Left renal pelvis (tissue), 4 donors: ENCODE measurements around the gene THSD7B. TPM values are rescaled to one million over a fixed set of nuclear protein-coding genes. Genes with fewer than 3 reads are reported as not detected.

Experiments
- DNase-seq, 4 donors: peaks; one replicate each; pipeline ENCODE4 v3.0.0-alpha.2; 2013; ENCODE audit warnings: low read depth in 4 of 4, low spot score in 3 of 4
- polyA plus RNA-seq, 4 donors: library from polyadenylated mRNA; unstranded; fragments of 120-200 nt; gene quantifications; one replicate each; pipeline ENCODE4 v1.2.1, GENCODE V29; 2013; ENCODE audit not compliant: insufficient read length in 4 of 4

The THSD7B gene
- polyA plus RNA-seq, 4 donors, result 1.2 to 5.0 (median 4.0) TPM

DNA sequence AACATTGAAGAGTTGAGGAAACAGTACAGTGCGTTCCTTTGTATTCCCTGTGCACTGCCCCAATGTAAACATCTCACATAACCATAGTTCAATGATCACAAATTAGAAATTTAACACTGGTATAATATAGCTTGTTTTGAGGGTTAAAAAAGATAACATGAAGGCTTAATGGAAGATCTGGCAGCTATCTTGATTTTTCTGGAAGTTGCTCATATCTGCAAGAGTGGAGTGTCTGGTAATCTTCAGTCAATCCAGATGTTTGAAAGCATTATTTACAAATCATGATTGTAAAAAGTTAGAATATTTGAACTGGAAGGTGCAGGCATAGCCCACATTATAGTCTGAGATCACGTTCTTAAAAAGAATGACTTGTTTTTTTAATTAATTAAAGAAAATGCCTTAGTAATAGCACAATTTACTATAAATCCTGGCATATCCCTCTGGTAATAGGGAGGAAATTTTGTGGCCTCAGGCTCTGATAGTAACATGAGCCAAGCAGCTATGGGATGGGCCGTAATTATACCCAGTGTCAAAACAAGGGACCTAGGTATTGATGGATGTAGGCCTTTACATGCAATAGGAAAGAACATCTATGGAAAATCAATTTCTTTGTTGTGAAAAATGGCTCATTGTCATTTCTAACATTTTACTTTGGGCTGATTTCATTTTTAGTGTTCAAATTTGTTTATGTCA is 418.0 kb downstream of the THSD7B start:
- no peak for DNase-seq

DNA sequence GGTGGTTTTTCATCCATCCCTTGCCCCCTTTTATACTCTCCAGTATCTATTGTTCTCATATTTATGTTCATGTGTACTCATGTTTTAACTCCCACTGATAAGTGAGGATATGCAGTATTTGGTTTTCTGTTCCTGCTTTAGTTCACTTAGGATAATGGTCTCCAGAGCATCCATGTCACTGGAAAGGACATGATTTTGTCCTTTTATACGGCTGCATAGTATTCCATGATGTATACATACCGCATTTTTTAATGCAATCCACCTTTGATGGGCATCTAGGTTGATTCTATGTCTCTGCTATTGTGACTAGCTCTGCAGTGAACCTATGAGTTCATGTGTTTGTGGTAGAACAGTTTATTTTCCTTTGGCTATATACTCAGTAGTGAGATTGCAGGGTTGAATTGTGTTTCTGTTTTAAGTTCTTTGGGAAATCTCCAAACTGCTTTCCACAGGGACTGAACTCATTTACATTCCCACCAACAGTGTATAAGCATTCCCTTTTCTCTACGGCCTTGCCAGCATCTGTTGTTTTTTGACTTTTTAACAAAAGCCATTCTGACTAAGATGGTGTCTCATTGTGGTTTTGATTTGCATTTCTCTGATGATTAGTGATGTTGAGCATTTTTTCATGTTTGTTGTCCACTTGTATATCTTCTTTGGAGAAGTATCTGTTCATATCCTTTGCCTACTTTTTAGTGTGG is 420.2 kb downstream of the THSD7B start:
- DNase-seq, result no peak

DNA sequence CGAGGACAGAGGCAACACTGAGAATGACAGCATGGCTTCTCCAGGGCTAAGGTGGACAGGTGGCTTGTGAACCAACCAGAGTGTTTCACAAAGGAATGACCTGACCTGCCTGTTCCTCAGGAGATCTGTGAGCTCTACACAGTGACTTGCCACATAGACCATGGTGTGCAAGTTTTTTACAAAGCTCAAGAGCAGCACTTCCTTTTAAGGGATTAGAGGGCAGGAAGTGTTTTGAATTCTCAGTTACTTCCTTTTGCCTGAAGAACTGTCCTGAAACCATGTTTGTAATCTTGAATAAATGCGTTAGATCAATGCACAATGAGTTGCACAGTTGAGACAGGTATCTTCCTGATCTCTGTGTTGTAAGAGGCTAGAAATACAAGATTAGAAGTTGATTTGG is 421.9 kb downstream of the THSD7B start:
- DNase-seq, result no peak

DNA sequence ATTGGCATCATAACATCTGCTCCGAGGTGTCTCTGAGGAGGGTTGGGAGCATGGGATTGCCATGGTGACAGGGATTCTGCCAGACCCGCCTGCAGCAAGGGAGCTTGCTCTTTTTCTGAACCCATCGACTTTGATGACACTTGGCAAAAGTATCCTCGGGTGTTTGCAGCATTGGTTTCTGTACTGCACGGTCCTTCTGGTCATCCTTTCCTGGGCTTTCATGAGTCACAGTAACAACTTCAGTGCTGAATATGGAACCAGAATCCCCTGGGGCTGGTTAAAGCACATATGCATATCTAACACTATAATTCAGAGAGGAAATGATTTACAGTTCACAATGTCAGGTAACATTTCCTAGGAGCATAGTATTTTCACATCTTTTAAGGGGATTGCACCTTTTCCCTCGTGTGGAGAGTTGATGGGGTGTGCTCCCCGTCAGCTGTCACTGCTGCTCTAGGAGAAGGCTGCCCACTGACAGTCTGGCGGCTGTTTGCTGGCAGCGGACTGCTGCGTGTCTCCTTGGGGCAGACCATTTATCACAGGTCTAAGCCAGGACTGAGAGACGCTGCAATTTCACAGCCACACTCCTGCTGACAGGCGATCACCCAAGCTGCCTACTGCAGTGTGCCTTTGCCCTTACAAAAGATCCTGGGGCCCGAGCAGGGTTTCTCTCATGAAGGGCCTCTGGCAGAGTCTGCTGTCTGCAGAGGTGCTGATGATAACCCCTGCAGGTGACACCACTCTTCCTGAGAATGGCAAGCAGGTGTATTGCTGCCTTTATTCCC is 425.3 kb downstream of the THSD7B start:
- DNase-seq, result no peak

DNA sequence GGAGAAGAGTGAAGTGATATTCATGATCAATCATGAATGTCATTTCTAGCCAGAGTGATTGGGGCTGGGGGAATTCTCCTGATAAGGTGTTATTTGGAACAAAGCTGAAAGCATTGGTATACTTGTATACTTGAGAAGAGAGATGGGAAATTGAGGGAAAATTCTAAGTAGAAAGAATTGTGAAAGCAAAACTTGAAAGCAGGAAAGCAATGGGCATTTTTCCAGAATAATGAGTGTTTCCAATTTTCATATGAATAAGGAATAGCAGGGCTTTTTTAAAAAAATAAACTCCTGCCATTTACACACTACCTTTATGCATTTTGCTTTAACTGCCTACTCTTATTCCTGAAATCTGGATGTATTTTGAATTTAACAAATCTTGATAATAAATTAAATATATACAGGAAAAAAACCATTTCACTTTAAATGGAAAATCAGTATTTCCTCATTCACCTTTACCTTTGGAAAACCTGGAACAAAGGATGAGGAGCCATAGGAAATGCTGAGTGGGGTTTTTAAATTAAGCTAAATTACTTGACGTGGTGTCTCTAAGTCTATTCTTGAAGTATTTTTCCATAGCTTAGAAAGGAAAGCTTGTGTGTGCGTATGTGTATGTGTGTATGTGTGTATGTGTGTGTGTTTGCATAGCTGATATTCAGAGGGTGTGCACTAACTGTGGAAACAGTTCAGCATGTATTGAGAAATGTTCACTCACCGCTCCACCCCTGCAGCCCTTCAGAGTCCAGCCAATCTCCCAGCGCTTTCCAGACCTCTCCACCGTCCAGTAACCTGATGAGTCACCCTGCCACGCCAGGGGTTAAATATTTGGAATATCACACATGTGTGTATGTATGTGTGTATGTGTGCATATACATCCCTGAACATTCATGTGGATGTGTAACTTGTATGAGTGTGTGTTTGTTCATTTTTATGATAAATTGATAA is 427.3 kb downstream of the THSD7B start:
- no peak for DNase-seq

DNA sequence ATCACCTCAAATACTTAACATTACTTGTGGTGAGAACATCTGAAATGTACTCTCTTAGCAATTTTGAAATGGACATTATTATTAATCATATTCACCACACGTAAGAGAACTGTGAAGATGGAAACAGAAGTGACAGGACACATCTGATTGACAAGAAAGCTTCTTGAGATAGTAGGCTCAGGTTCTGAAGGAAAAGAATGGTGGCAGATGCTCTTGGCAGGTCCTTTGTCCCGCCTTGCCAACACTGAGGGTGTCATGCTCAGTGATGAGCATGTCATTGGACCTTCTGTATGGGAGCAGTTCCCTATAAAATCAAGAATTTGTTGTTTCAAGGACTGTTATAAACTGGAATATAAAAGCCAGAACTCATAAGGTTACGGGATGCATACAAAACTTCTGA is 428.1 kb downstream of the THSD7B start:
- DNase-seq, result no peak

DNA sequence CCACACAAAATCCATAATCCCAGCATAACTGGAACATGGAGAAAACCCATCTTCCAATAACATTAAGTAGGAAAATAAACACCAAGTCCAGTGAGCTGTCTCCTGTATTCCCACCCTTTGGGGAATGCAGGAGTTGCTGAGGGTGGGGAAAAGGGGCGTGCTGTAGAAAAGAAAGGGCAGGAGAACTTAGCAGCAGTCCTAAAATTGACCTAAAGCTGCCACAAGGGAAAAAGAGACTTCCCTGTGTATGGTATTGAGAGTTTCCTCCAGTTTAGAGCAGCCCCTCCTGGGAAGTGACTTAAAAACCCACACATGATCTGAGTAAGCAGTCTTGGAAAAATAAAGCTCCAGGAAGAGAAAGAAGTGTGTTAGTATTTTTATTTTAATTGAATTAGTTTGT is 428.8 kb downstream of the THSD7B start:
- DNase-seq, result no peak

DNA sequence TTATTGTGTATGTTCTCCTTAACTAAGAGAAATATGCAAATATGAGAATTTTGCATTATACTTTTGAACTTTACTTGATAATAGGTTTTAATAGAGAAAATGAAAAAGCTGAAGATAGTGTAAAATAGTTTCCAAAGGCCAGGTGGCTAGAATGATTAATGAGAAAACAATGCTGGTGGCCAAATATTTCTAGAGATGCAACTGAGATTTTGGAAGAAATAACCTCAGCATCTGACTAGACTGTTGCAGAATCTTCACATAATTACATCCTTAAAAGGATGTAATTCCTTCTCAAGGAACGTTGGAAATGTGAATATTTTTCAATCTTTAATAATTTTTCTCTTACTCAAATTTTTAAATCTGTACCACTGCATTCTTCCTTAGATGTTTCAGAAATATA is 434.4 kb downstream of the THSD7B start:
- DNase-seq, result no peak

DNA sequence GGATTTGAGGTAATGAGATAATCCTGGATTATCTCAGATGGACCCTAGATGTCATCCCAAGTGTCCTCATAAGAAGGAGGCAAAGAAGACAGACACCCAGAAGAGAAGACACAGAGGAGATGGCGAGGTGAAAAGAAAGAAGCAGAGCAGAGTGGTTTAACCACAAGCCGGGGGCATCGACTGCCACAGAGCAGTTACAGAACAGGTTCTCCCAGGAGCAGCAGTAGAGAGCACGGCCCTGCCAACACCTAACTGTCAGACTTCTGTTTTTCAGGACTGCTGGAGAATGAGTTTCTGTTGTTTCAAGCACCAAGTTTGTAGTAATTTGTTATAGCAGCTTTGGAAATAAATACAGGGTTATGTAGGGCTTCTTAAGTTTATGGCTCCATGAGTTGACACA is 437.0 kb downstream of the THSD7B start:
- no peak for DNase-seq

DNA sequence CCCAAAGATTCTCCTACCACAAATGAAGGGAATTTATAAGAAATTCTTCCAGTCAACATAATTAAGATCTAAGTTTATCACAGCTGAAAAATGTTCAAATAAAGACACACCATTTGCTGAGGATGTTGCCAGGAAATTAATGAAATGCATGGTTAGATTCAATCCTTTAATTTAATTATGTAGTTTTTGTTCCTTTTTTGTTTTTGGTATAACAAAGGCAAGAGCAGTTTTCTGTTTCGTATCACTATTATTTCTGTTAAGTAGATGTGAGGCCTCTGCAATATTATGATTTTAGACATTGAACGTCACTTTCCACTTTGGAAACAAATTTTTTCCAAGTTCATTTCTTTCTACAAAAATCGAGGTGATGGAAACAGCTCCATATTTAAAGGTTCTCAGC is 440.0 kb downstream of the THSD7B start:
- DNase-seq, result no peak

DNA sequence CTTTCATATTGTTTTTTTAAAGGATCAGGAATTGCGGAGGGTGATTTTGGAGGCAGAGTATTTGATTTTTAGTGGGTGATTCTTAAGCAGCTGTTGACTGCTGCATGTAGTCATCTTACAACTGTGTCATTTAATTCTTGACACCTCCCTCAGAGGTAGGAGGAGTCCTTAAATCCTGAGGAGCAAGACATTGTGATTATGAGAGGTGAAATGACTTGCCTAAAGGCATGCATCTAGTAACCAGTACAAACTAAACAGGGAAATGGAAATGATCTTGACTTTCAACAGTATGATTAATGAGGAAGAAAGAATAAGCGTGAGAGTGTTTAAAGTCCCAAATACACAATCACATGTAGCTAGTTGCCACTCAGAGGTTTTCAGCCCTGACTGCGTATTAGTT is 440.7 kb downstream of the THSD7B start:
- no peak for DNase-seq

DNA sequence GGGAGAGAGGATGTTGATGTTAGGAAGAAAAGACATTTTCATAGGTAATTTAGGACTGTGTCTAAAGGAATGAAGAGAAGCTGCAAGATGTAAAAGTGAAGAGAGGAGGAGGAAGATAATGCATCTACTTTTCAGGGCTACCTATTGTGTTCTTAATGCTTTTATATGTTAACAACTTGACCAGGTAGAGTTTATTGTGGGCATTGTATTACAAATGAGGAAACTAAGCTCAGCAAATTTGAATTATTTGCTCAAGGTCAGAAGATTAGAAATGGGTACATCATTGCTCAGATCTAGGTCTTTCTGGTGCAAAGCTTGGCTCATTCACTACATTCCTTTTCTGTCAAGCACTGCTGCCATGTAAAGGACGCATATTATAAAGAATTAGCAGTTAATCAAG is 441.7 kb downstream of the THSD7B start:
- DNase-seq, result no peak

DNA sequence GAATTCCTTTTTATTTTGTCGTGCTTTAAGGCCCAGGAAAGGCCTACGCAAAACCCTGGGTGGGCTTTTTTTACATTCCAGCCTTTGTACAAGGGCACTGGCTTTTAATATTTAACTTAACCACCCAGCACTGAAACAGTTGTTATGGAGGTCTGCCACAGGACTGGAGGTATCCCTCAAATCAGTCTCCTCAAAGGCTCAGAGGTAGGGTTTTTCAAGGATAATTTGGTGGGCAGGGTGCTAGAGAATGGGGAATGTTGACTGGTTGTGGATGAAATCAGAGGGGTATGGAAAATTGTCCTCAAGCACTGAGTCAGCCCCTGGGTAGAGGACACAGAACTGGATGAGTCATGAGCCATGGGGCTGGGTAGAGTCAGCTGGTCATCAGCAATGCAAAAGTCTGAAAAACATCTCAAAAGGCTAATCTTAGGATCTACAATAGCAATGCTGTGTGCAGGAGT is 443.1 kb downstream of the THSD7B start:
- no peak for DNase-seq

DNA sequence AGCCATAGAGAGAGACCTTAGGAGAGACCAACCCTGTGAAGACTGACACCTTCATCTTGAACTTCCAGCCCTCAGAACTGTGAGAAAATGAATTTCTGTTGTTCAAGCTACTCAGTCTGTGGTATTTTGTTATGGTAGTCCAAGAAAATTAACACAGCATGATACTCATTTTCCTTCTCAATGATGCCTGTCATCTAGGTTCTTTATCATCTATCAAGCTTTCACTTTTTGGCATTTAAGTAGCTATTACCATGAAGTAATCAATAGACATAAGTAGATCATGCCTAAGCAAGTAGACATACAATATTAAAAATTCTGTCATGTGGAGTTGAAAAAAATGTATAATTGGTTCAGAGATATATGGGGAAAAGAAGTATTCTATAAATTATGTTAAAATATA is 444.7 kb downstream of the THSD7B start:
- DNase-seq, result no peak

DNA sequence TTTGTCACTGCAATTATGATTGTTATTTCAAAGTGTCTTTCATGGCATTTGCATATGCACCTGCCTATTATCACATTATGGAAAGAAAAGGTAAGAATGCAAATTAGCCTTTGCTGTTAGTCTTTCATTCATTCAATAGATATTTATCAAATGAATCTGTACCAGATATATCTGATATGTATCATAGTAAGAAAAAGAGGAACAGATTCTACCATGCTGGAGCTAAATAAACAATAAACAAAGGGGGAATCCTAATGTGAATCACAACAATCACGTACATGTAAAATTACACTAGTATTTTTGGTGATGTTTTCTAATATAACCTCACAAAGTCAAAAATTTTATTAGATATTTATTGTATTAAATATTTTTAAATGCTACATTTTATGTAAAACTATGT is 446.4 kb downstream of the THSD7B start:
- no peak for DNase-seq

DNA sequence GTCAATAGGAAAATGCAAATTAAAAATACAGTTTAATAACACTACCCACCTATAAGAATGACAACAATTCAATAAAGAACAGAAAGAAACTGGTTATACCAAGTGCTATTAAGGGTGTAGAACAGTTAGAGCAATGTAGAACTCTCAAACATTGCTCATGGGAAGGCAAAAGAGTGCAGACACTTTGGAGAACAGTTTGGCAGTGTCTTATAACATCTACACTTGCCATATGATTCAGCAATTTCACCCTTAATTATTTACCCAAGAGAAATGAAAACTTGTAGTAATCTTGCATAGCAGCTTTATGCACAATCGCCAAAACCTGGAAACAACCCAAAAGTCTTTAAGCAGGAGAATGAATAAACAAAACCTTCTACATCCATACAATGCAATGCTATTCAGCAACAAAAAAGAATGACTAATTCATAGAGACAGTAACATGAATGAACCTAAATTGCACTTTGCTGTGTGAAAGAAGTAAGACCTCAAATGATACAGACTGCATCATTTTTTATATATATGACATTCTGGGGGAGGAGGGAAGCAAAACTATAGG is 455.2 kb downstream of the THSD7B start:
- DNase-seq, result no peak

DNA sequence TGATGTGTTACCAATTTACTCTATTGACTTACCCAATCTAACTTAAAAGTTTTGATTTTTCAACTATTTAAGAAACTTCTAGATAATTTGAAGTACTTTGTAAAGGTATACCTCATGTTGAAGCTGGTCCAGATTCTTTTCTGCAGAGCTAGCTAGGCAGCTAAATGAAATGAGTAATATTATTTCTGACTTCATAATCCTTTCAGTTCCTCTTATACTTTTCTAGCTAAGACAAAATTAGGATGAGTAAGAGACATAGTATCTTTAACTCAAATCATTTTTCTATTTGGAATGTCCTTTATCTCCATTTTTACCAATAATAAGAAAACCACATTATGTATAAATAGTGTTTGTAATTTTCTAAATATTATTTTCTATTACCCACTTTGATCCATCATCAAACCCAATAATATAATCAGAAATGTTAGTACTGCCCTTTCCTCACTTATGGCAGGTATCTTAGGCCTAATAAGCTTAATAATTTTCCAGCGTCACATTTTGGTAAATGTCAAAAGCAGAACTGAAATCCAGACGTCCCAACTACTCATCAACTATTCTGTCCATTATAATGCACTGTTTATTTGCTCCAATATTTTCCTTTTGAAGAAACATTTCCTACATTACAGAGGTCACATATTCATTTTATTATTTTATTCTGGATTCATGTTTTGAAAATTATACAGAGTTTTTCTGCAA is 456.6 kb downstream of the THSD7B start:
- DNase-seq, result no peak

DNA sequence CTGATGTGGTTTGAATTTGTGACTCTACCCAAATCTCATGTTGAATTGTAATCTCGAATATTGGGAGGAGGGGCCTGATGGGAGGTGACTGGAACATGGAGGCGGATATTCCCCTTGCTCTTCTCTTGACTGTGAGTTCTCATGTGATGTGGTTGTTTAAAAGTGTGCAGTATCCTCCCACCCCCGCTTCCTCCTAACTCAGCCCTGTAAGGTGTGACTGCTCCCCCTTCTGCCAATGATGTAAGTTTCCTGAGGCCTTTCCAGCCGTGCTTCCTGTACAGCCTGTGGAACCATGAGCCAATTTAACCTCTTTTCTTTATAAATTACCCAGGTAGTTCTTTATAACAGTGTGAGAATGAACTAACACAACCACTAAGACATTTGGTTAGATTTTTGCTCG is 458.4 kb downstream of the THSD7B start:
- no peak for DNase-seq

DNA sequence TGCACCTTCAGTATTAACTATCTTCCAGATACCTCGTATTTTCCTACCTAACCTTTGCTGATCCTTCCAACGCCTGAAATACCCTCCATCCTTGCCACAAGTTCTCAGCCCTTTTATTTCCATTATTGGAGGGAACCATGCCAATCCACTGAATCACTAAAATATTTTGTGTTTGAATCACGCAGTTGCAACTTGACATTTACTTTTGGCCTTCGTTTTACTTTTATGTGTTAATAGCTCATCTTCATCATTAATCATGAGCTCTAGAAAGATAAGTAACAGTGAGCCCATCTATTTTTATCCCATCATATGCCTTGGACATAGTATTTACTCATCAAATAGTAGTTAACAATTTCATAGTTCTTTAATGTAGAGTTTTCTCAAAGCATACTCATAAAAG is 463.2 kb downstream of the THSD7B start:
- DNase-seq, result no peak

DNA sequence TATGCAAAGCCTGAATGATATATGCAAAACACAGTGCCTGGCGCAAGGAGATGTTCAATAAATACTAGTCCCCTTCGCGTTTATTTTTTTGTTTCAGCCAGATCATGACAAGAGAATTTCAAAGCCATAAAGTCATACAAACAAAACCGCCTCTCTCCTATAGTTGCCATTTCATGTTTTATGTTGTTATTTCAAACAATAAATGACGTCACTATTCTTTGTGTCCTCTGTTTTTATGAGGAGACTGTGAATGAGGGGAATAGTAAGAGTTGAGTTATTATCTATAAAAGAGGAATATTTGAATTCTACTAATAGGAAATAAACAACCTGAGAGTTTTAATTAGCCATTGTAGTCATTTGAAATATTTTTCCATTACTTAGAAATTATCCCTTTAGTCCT is 464.5 kb downstream of the THSD7B start:
- no peak for DNase-seq
